GM20000 (cell line): ENCODE data around the gene TBC1D4.

Source experiments
- DNase-seq: peaks from one replicate; pipeline ENCODE4 v3.0.0; 2012; ENCODE audit warnings: low spot score
- TF ChIP-seq, protein P1 (sequence below): IDR thresholded peaks from 2 replicates; pipeline ENCODE4 v1.5.1; 2012; ENCODE audit warnings: mild to moderate bottlenecking, control low read depth; ENCODE audit errors: extremely low read depth, missing control alignments

Gene TBC1D4

DNA sequence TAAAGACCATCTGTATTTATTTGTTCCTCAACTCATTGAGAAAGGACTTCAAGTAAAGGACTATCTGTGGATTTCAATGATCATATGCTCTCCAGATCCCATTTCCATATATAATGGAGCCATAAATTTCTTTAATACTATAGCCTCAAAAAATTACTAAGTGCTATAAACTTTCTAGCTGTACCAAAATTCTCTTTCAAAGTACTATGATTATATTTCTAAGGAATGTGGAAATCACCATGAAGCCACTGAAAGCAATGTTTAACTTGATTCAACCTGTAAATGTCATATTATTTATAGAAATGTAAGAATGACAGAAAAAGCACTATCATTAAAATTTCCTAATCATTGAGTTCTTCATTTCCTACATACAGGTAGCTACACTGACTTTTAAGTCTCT, 20.7 kb downstream of the TBC1D4 start:
- TF ChIP-seq, protein P1, sequence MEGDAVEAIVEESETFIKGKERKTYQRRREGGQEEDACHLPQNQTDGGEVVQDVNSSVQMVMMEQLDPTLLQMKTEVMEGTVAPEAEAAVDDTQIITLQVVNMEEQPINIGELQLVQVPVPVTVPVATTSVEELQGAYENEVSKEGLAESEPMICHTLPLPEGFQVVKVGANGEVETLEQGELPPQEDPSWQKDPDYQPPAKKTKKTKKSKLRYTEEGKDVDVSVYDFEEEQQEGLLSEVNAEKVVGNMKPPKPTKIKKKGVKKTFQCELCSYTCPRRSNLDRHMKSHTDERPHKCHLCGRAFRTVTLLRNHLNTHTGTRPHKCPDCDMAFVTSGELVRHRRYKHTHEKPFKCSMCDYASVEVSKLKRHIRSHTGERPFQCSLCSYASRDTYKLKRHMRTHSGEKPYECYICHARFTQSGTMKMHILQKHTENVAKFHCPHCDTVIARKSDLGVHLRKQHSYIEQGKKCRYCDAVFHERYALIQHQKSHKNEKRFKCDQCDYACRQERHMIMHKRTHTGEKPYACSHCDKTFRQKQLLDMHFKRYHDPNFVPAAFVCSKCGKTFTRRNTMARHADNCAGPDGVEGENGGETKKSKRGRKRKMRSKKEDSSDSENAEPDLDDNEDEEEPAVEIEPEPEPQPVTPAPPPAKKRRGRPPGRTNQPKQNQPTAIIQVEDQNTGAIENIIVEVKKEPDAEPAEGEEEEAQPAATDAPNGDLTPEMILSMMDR = no peak

DNA sequence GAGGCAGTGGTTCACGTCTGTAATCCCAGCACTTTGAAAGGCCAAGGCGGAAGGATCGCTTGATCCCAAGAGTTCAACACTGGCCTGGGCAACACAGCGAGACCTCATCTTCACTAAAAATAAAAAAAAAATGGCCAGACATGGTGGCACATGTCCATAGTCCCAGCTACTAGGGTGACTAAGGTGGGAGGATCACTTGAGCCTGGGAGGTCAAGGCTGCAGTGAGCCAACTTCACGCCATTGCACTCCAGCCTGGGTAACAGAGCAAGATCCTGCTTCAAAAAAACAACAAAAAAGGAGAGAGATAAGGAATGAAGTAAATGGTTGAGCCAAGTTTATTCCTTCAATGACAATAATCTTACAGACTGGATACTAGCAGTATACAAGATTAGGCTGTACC, 21.3 kb downstream of the TBC1D4 start:
- no peak for DNase-seq
- TF ChIP-seq, protein P1 = no peak

More for the DNA sequence above, 20.7 kb downstream of the TBC1D4 start:
- DNase-seq = no peak

DNA sequence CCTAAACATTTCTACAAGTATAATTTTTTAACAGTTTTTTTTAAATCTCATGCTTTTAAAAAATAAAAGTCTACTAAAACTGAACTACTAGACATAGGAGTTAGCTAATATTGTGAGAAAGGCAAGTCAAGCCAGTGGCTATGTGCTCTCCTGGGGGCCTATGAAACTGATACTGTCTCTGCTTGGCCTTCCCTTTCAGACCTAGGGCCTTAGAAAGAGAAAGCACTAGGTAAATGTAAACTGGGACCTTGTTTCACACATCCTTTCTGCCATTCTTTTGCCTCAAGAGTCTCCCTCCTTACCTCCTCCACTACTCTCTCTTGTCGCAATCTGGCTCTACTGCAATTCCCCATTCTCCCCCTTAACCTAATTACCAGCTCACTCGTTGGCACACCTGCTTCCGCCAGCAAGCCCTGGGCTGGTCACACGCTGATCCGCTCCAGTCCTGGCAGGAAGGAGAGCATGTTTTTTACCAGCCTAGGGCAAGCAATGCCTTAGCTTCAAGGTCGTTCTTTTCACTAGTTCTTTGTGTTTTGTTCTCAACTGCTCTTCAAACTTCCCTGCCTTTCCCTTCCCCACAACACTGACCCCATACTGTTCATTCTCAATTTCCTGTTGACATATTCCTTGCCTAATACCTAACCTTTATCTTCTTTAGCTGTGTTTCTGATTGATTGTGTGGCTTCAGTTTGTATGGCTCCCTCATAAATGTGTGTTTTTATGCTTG, 23.1 kb downstream of the TBC1D4 start:
- TF ChIP-seq, protein P1 = no peak
- peak; percentile 60 for DNase-seq

DNA sequence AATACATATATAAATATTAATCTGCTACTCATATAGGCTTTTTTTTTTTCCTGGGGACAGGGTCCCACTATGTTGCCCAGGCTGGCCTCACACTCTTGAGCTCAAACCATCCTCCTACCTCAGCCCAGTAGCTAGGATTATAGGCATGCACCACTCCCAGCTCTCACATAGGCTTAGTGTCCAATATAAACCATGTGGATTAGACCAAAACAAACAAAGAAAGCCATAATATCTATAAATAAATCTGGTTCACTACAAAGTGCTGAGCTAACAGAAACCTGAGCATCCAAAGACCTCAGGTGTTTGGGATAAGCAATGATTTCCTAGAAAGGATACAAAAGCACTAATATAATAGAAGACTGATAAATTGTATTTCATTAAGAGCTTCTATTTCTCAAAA, 26.0 kb downstream of the TBC1D4 start:
- TF ChIP-seq, protein P1 = no peak

DNA sequence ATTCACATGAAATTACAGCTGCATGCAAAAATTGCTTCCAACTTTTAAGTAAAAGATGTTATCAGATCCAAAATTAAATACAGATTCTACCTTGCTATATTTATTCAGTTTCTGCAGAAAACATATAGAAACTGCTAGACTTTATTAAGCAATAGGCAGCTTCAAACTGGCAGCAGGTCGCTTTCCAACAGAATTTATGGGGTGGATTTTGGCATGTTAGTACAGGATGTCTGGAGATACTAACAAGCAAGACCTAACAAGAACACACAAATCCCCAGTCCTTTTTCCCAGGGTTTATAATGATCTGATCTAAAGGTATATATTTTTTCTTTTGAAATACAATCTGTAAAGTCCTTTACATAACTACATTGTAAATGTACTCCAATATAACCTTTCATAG, 27.5 kb downstream of the TBC1D4 start:
- TF ChIP-seq, protein P1 = no peak
- no peak for DNase-seq

More for the DNA sequence above, 26.0 kb downstream of the TBC1D4 start:
- no peak for DNase-seq

DNA sequence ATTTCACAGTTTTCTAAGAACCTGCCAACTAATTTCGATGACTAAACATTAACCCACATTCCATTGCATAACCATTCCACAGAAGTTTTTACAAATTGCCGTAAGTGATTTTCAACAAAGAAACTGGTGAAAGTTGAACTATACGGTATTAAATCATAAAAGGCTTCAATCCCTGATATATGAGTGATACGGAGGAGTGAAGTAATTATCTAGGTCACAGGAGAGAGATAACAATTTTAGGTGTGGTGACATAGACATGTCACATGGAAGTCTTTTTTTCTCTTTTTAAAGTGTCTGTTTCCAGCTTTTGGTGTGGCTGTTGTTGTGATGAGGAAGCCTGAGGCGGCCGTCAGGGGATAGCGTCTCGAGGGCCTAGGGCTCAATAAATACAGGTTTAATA, 29.4 kb downstream of the TBC1D4 start:
- no peak for DNase-seq
- TF ChIP-seq, protein P1 = no peak

DNA sequence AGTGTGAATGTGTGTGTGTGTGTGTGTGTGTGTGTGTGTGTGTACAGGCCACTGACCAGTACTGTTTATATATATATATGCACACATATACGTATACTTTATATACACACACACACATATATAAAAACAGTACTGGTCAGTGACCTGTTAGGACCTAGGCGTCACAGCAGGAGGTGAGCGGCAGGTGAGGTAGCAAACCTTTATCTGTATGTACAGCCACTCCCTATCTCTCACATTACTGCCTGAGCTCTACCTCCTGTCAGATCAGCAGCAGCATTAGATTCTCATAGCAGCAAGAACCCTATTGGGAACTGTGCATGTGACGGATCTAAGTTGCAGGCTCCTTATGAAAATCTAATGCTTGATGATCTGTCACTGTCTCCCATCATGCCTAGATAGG, 34.5 kb downstream of the TBC1D4 start:
- DNase-seq = no peak
- TF ChIP-seq, protein P1 = no peak
